SK-N-SH treated with all-trans-retinoic acid at 6 μM for 48 hours (cell line): ENCODE data around the gene MAP2K1.
A peak's percentile ranks its signal among the peaks of the same experiment; 100 is the strongest.
"Not testable (repeated sequence)": the region's sequence is repeated elsewhere in the genome, so short reads cannot be mapped to it uniquely, and the experiment has no call there.

Experiments
- ATAC-seq: fragments of 200-7000 bp; cut with Tn5 transposase; 3 replicates; pipeline ENCODE4 v1.9.1; 2020; ENCODE audit warnings: mild to moderate bottlenecking, moderate library complexity
- ARNTL ChIP-seq: fragments of 450-650 bp; formaldehyde crosslinking; IDR thresholded peaks from 2 replicates; pipeline ENCODE4 v1.5.0; 2020; ENCODE audit warnings: low read depth, mild to moderate bottlenecking, moderate library complexity, borderline replicate concordance
- BACH2 ChIP-seq: fragments of 250-450 bp; sonication (Bioruptor Pico); IDR thresholded peaks from 2 replicates; pipeline ENCODE4 v1.9.0; 2021; ENCODE audit warnings: mild to moderate bottlenecking, borderline replicate concordance
- CSDC2 ChIP-seq: fragments of 250-450 bp; sonication (Bioruptor Pico); IDR thresholded peaks from 2 replicates; pipeline ENCODE4 v1.5.0; 2020; ENCODE audit warnings: mild to moderate bottlenecking, moderate library complexity
- CSRNP3 ChIP-seq: fragments of 250-450 bp; sonication (Bioruptor Pico); IDR thresholded peaks from 2 replicates; pipeline ENCODE4 v1.5.1; 2021; ENCODE audit warnings: mild to moderate bottlenecking, moderate library complexity
- ESRRG ChIP-seq: fragments of 250-450 bp; sonication (Bioruptor Pico); IDR thresholded peaks from 2 replicates; pipeline ENCODE4 v1.6.1; 2021; ENCODE audit warnings: mild to moderate bottlenecking
- ISL1 ChIP-seq: fragments of 250-450 bp; sonication (Bioruptor Pico); IDR thresholded peaks from 2 replicates; pipeline ENCODE4 v2.1.2; 2022; ENCODE audit warnings: mild to moderate bottlenecking, moderate library complexity
- OSR1 ChIP-seq: fragments of 250-450 bp; sonication (Bioruptor Pico); IDR thresholded peaks from 2 replicates; pipeline ENCODE4 v1.8.0; 2022; ENCODE audit warnings: moderate library complexity, mild to moderate bottlenecking, inconsistent platforms
- POU6F1 ChIP-seq: fragments of 250-450 bp; sonication (Bioruptor Pico); IDR thresholded peaks from 2 replicates; pipeline ENCODE4 v1.8.0; 2021; ENCODE audit warnings: low read depth, mild to moderate bottlenecking, moderate library complexity, borderline replicate concordance
- PPARA ChIP-seq: fragments of 250-450 bp; sonication (Bioruptor Pico); IDR thresholded peaks from 2 replicates; pipeline ENCODE4 v1.5.0; 2020; ENCODE audit warnings: mild to moderate bottlenecking, borderline replicate concordance
- RARB ChIP-seq: fragments of 250-450 bp; sonication (Bioruptor Pico); IDR thresholded peaks from 2 replicates; pipeline ENCODE4 v1.8.0; 2021; ENCODE audit warnings: mild to moderate bottlenecking, moderate library complexity
- SNAI2 ChIP-seq: fragments of 250-450 bp; sonication (Bioruptor Pico); IDR thresholded peaks from 2 replicates; pipeline ENCODE4 v1.5.0; 2020; ENCODE audit warnings: mild to moderate bottlenecking, moderate library complexity
- TOX ChIP-seq: fragments of 250-450 bp; sonication (Bioruptor Pico); IDR thresholded peaks from 2 replicates; pipeline ENCODE4 v1.8.0; 2021; ENCODE audit warnings: mild to moderate bottlenecking, moderate library complexity, borderline replicate concordance
- ZC3H10 ChIP-seq: fragments of 250-450 bp; sonication (Bioruptor Pico); IDR thresholded peaks from 2 replicates; pipeline ENCODE4 v1.5.1; 2021; ENCODE audit warnings: mild to moderate bottlenecking, moderate library complexity
- ZFP30 ChIP-seq: fragments of 450-650 bp; formaldehyde crosslinking; IDR thresholded peaks from 2 replicates; pipeline ENCODE4 v1.5.0; 2022; ENCODE audit warnings: mild to moderate bottlenecking, moderate library complexity
- ZNF565 ChIP-seq: fragments of 450-650 bp; formaldehyde crosslinking; conservative IDR thresholded peaks from 2 replicates; pipeline ENCODE4 v1.5.0; 2020; ENCODE audit warnings: low read depth, mild to moderate bottlenecking, moderate library complexity
- ZNF70 ChIP-seq: fragments of 450-650 bp; formaldehyde crosslinking; IDR thresholded peaks from 2 replicates; pipeline ENCODE4 v1.5.0; 2020; ENCODE audit warnings: mild to moderate bottlenecking, moderate library complexity
- ZNF8 ChIP-seq: fragments of 450-650 bp; formaldehyde crosslinking; IDR thresholded peaks from 2 replicates; pipeline ENCODE4 v1.5.0; 2020; ENCODE audit warnings: mild to moderate bottlenecking, moderate library complexity
- TF ChIP-seq, protein P1 (sequence below): fragments of 250-450 bp; sonication (Bioruptor Pico); IDR thresholded peaks from 2 replicates; pipeline ENCODE4 v1.8.0; 2020; ENCODE audit warnings: mild to moderate bottlenecking, moderate library complexity, borderline replicate concordance
- TF ChIP-seq, protein P2 (sequence below): fragments of 250-450 bp; sonication (Bioruptor Pico); IDR thresholded peaks from 2 replicates; pipeline ENCODE4 v1.5.0; 2020; ENCODE audit warnings: mild to moderate bottlenecking, moderate library complexity

Gene MAP2K1

DNA sequence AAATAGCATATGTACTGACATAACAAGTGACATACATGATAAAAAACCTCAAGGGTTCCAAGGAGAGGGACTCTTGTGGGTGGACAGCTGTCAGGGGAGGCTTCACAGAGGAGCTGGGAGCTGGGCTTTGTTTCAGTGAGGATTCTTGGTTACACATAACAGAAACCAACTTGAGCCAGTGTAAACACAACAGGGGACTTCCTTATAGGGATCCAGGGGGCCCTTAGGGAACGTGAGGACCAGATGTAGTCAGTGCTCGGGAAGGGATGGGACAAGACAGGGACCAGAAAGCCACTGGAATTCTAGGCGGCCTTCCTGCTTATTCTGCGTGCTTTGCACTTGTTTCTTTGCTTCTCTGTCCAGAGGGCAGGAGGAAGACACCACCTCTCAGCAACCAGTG, 75.9 kb downstream of the MAP2K1 start (continued):
- no peak for TF ChIP-seq ZC3H10 (CRISPR knock-in tag)
- TF ChIP-seq, protein P1, sequence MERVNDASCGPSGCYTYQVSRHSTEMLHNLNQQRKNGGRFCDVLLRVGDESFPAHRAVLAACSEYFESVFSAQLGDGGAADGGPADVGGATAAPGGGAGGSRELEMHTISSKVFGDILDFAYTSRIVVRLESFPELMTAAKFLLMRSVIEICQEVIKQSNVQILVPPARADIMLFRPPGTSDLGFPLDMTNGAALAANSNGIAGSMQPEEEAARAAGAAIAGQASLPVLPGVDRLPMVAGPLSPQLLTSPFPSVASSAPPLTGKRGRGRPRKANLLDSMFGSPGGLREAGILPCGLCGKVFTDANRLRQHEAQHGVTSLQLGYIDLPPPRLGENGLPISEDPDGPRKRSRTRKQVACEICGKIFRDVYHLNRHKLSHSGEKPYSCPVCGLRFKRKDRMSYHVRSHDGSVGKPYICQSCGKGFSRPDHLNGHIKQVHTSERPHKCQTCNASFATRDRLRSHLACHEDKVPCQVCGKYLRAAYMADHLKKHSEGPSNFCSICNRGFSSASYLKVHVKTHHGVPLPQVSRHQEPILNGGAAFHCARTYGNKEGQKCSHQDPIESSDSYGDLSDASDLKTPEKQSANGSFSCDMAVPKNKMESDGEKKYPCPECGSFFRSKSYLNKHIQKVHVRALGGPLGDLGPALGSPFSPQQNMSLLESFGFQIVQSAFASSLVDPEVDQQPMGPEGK (CRISPR knock-in tag), result no peak
- no peak for TF ChIP-seq ISL1 (CRISPR knock-in tag)

GRCh38 chr15:66465294-66465693, 78.6 kb downstream of the MAP2K1 start:
- not testable (repeated sequence) for ATAC-seq

GRCh38 chr15:66467162-66468040, 80.7 kb downstream of the MAP2K1 start:
- not testable (repeated sequence) for ATAC-seq

DNA sequence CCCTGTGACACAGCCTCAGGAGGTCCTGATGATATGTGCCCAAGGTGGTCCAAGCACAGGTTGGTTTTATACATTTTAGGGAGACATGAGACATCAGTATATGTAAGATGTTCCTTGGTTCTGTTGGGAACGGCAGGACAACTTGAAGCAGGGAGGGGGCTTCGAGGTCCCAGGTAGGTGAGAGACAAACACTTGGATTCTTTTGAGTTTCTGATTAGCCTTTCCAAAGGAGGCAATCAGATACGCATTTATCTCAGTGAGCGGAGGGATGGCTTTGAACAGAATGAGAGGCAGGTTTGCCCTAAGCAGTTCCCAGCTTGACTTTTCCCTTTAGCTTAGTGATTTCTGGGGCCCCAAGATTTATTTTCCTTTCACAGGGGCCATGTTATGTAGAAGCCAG, 84.1 kb downstream of the MAP2K1 start:
- ATAC-seq, result not testable (repeated sequence)

DNA sequence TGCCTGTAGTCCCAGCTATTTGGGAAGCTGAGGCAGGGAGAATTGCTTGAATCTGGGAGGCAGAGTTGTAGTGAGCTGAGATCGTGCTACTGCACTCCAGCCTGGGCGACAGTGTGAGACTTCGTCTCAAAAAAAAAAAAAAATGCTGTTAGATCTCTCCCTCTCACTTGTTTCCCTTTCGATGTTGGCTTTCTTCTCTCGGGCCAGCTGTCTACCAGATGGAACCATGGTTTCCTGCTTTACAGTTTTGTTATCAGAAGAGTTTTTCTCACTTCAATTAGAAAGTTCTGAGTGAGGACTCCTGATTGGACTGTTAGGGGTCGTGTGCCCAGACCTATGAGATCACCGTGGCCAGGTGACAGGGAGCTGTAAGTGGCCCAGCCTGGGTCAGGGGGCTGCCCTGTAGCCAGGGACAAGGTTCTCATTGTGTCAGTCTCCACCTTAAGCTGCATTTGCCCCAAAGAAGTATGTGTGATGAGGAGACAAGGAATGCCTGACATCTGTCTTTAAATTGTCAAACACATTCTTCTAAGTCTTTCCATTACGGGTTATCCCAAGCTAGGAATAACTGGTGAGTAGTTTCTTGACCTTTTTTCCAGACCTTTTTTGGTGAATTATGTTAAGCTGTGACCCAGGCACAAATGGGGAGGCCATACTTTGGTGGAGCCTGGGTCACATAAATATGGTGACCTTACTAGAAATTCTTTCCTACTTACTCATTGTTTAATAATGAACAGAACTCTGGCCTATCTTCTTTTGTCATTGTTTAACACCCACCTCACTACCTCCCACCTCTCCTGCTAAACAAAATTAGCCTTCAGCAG, 85.7 kb downstream of the MAP2K1 start:
- TF ChIP-seq ZNF565 (CRISPR knock-in tag), result no peak
- TF ChIP-seq CSDC2 (CRISPR knock-in tag), result no peak
- TF ChIP-seq ARNTL (CRISPR knock-in tag), result no peak
- TF ChIP-seq ZNF70 (CRISPR knock-in tag), result no peak
- TF ChIP-seq ZFP30 (CRISPR knock-in tag), result no peak
- TF ChIP-seq ESRRG (CRISPR knock-in tag), result no peak
- no peak for TF ChIP-seq PPARA (CRISPR knock-in tag)
- TF ChIP-seq RARB (CRISPR knock-in tag), result no peak
- TF ChIP-seq, protein P2, sequence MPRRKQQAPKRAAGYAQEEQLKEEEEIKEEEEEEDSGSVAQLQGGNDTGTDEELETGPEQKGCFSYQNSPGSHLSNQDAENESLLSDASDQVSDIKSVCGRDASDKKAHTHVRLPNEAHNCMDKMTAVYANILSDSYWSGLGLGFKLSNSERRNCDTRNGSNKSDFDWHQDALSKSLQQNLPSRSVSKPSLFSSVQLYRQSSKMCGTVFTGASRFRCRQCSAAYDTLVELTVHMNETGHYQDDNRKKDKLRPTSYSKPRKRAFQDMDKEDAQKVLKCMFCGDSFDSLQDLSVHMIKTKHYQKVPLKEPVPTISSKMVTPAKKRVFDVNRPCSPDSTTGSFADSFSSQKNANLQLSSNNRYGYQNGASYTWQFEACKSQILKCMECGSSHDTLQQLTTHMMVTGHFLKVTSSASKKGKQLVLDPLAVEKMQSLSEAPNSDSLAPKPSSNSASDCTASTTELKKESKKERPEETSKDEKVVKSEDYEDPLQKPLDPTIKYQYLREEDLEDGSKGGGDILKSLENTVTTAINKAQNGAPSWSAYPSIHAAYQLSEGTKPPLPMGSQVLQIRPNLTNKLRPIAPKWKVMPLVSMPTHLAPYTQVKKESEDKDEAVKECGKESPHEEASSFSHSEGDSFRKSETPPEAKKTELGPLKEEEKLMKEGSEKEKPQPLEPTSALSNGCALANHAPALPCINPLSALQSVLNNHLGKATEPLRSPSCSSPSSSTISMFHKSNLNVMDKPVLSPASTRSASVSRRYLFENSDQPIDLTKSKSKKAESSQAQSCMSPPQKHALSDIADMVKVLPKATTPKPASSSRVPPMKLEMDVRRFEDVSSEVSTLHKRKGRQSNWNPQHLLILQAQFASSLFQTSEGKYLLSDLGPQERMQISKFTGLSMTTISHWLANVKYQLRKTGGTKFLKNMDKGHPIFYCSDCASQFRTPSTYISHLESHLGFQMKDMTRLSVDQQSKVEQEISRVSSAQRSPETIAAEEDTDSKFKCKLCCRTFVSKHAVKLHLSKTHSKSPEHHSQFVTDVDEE, result no peak
- no peak for TF ChIP-seq POU6F1 (CRISPR knock-in tag)
- TF ChIP-seq TOX (CRISPR knock-in tag), result no peak
- no peak for TF ChIP-seq ZNF8
- no peak for TF ChIP-seq OSR1 (CRISPR knock-in tag)
- TF ChIP-seq BACH2, result no peak
- no peak for TF ChIP-seq SNAI2 (CRISPR knock-in tag)
- no peak for TF ChIP-seq CSRNP3 (CRISPR knock-in tag)
- ATAC-seq, result peak; percentile 64
